DOHH2 (cell line): ENCODE results near the gene CYRIA.

Source experiments
- H3F3A ChIP-seq: fragments of 200-600 bp; sonication (generic), shearing (Covaris generic); 2 replicates; pipeline ENCODE4 v1.6.0; 2016; ENCODE audit warnings: antibody characterized with exemption, mild to moderate bottlenecking; ENCODE audit not compliant: control insufficient read depth, insufficient read depth
- H3K27ac ChIP-seq: fragments of 200-600 bp; sonication (generic); 2 replicates; pipeline ENCODE4 v1.5.1; 2014; ENCODE audit warnings: low read depth, mild to moderate bottlenecking, low read length, moderate library complexity
- H3K27me3 ChIP-seq: fragments of 200-600 bp; sonication (generic); 2 replicates; pipeline ENCODE4 v1.6.1; 2014; ENCODE audit warnings: mild to moderate bottlenecking, low read length, mixed read lengths; ENCODE audit not compliant: control insufficient read depth
- H3K36me3 ChIP-seq: fragments of 200-600 bp; sonication (generic); 2 replicates; pipeline ENCODE4 v1.6.1; 2014; ENCODE audit warnings: mild to moderate bottlenecking, low read length, moderate library complexity, mixed read lengths; ENCODE audit not compliant: control insufficient read depth
- H3K4me1 ChIP-seq: fragments of 200-600 bp; sonication (generic); 2 replicates; pipeline ENCODE4 v1.6.1; 2014; ENCODE audit warnings: mild to moderate bottlenecking, low read length, mixed read lengths; ENCODE audit not compliant: control insufficient read depth
- H3K4me2 ChIP-seq: fragments of 200-600 bp; sonication (generic); 2 replicates; pipeline ENCODE4 v1.6.0; 2014; ENCODE audit warnings: mild to moderate bottlenecking, low read length, moderate library complexity
- H3K4me3 ChIP-seq: fragments of 200-600 bp; sonication (generic); 2 replicates; pipeline ENCODE4 v1.5.1; 2014; ENCODE audit warnings: mild to moderate bottlenecking, low read length, mixed read lengths
- H3K79me2 ChIP-seq: fragments of 200-600 bp; sonication (generic); 2 replicates; pipeline ENCODE4 v1.6.1; 2014; ENCODE audit warnings: mild to moderate bottlenecking, low read length, mixed read lengths; ENCODE audit not compliant: control insufficient read depth
- H3K9me2 ChIP-seq: fragments of 200-600 bp; sonication (generic); replicated peaks from 2 replicates; pipeline ENCODE4 v1.6.1; 2014; ENCODE audit warnings: mild to moderate bottlenecking, low read length, mixed read lengths; ENCODE audit not compliant: control insufficient read depth
- H3K9me3 ChIP-seq: fragments of 200-600 bp; sonication (generic); 2 replicates; pipeline ENCODE4 v1.6.1; 2014; ENCODE audit warnings: antibody characterized with exemption, low read length, mixed read lengths; ENCODE audit not compliant: control insufficient read depth, insufficient read depth
- H4K20me1 ChIP-seq: fragments of 200-600 bp; sonication (generic); 2 replicates; pipeline ENCODE4 v1.6.0; 2014; ENCODE audit warnings: low read depth, mild to moderate bottlenecking, antibody characterized with exemption, low read length, moderate library complexity; ENCODE audit not compliant: control insufficient read depth, insufficient read depth
- EZH2phosphoT487 ChIP-seq: fragments of 200-600 bp; sonication (generic); IDR thresholded peaks from 2 replicates; pipeline ENCODE4 v1.6.1; 2017; ENCODE audit warnings: borderline replicate concordance, mild to moderate bottlenecking, antibody characterized with exemption, low read length, moderate library complexity, mixed read lengths
- TF ChIP-seq, protein P1 (sequence below): fragments of 200-600 bp; sonication (generic); IDR thresholded peaks from one replicate; pipeline ENCODE4 v1.5.1; 2014; ENCODE audit warnings: antibody characterized with exemption, mild to moderate bottlenecking, low read depth, low read length; ENCODE audit not compliant: poor library complexity, severe bottlenecking

CYRIA gene

GRCh38 chr2:16674154-16674553 lies 8.5 kb upstream of the CYRIA start:
- Histone ChIP-seq H3K9me2 (no peaks in the 10 kb centered on the region), H3K9me3 (0 out of 2 replicates have a peak, but pooled peaks cover 3% of the 10 kb centered on the region), H3K27ac (no peak overlapping the region), H3K4me1 (peaks cover 34% of the 10 kb centered on the region), H3K4me3 (no peak overlapping the region), H3F3A (no peaks in the 10 kb centered on the region), H3K27me3 (no peaks in the 10 kb centered on the region), H3K79me2 (no peaks in the 10 kb centered on the region), H4K20me1 (no peaks in the 10 kb centered on the region), H3K36me3 (no peaks in the 10 kb centered on the region), H3K4me2 (no peak overlapping the region)
- TF ChIP-seq, protein P1, sequence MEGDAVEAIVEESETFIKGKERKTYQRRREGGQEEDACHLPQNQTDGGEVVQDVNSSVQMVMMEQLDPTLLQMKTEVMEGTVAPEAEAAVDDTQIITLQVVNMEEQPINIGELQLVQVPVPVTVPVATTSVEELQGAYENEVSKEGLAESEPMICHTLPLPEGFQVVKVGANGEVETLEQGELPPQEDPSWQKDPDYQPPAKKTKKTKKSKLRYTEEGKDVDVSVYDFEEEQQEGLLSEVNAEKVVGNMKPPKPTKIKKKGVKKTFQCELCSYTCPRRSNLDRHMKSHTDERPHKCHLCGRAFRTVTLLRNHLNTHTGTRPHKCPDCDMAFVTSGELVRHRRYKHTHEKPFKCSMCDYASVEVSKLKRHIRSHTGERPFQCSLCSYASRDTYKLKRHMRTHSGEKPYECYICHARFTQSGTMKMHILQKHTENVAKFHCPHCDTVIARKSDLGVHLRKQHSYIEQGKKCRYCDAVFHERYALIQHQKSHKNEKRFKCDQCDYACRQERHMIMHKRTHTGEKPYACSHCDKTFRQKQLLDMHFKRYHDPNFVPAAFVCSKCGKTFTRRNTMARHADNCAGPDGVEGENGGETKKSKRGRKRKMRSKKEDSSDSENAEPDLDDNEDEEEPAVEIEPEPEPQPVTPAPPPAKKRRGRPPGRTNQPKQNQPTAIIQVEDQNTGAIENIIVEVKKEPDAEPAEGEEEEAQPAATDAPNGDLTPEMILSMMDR: no peak
- TF ChIP-seq EZH2phosphoT487: no peak

DNA sequence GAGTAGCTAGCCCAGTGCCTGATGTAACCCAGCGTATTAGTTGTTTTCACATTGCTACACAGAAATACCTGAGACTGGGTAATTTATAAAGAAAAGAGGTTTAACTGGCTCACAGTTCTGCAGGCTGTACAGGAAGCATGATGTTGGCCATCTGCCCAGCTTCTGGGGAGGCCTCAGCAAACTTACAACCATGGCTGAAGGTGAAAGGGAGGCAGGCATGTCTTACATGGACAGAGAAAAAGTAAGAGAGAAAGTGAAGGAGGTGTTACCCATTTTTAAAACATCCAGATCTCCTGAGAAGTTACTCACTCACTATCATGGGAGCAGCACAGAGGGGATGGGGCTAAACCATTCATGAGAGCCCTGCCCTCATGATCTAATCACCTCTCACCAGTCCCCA lies 6.1 kb upstream of the CYRIA start:
- H3K27ac ChIP-seq: no peak overlapping the region

GRCh38 chr2:16669388-16669787 lies 3.8 kb upstream of the CYRIA start:
- Histone ChIP-seq H3F3A (0 out of 2 replicates have a peak, but pooled peaks cover 2% of the 10 kb centered on the region), H3K4me1 (peaks cover 37% of the 10 kb centered on the region), H3K4me3 (no peak overlapping the region), H3K27me3 (peaks cover 5% of the 10 kb centered on the region; the same call in 1 of the 2 replicates), H3K36me3 (no peaks in the 10 kb centered on the region), H3K79me2 (peaks cover 10% of the 10 kb centered on the region), H3K9me3 (no peaks in the 10 kb centered on the region), H3K4me2 (no peak overlapping the region), H4K20me1 (no peaks in the 10 kb centered on the region), H3K27ac (no peak overlapping the region), H3K9me2 (no peaks in the 10 kb centered on the region)
- TF ChIP-seq EZH2phosphoT487: no peak
- TF ChIP-seq, protein P1: no peak

More for the DNA sequence above, 6.1 kb upstream of the CYRIA start:
- H3K4me3 ChIP-seq: no peak overlapping the region
- no peaks in the 10 kb centered on the region for H3K9me3 ChIP-seq
- no peaks in the 10 kb centered on the region for H3K9me2 ChIP-seq
- TF ChIP-seq, protein P1: no peak
- TF ChIP-seq EZH2phosphoT487: no peak
- 0 out of 2 replicates have a peak, but pooled peaks cover 2% of the 10 kb centered on the region for H3F3A ChIP-seq
- peaks cover 34% of the 10 kb centered on the region for H3K4me1 ChIP-seq
- H4K20me1 ChIP-seq: no peaks in the 10 kb centered on the region
- H3K36me3 ChIP-seq: no peaks in the 10 kb centered on the region
- H3K27me3 ChIP-seq: no peaks in the 10 kb centered on the region
- H3K79me2 ChIP-seq: no peaks in the 10 kb centered on the region
- no peak overlapping the region for H3K4me2 ChIP-seq
